Pons (tissue), 1 donor: Measurements from ENCODE around the gene SLC22A31.
"Not testable (repeated sequence)": the region's sequence is repeated elsewhere in the genome, so short reads cannot be mapped to it uniquely, and the experiment has no call there.

ENCODE experiments used
- DNase-seq: peaks from one replicate; pipeline ENCODE4 v3.0.0-alpha.2; 2016; ENCODE audit warnings: low spot score

The SLC22A31 gene

DNA sequence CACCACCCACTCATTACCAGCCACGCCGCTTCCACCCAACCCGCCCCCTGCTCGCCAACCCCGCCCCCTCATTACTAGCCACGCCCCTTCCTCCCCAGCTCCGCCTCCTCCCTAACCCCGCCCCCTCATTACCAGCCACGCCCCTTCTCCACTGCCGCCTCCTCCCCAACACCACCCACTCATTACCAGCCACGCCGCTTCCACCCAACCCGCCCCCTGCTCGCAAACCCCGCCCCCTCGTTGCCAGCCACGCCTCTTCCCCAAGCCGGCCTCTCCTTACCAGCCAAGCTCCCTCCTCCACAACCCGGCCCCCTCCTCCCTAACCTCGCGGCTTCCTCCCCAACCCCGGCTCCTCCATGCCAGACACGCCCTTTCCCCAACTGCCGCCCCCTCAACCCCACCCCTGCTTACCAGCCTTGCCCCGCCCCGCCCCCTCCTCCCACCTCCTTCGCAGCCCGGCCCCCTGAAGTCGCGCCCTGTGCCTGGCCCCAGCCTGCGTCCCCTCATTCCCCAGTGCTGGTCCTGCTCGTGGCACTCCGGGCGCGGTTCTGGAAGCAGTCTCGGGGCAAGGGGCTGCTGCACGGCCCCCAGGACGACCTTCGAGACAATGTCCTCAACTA lies 7.3 kb downstream of the SLC22A31 start:
- DNase-seq, result no peak

DNA sequence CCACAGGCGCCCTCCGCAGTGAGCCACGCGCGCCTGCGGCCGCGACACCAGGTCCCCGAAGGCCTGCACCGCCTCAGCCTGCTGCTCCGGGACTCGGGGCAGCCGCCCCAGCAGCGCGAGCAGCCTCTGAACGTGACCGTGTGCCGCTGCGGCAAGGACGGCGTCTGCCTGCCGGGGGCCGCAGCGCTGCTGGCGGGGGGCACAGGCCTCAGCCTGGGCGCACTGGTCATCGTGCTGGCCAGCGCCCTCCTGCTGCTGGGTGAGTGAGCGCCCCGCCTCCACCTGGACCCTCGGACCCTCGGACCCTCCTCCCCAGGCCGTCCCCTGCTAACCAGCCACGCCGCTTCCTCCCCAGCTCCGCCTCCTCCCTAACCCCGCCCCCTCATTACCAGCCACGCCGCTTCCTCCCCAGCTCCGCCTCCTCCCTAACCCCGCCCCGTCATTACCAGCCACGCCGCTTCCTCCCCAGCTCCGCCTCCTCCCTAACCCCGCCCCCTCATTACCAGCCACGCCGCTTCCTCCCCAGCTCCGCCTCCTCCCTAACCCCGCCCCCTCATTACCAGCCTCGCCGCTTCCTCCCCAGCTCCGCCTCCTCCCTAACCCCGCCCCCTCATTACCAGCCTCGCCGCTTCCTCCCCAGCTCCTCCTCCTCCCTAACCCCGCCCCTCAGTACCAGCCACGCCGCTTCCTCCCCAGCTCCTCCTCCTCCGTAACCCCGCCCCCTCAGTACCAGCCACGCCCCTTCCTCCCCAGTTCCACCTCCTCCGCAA lies 8.0 kb downstream of the SLC22A31 start:
- DNase-seq, result not testable (repeated sequence)

DNA sequence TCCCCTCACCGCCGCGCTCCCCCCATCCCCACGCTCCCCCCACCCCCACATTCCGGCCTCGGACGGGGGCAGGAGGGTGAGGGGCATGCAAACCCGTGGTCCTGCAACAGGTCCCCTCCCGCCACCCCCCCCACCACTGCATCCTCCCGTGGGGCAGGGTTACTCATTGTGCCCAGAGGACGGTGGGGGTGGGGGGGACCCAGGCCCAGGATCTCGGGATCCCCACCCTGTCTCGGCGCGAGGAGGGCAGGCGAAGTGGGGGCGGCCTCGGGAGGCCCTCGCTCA lies 8.5 kb downstream of the SLC22A31 start:
- DNase-seq, result no peak

DNA sequence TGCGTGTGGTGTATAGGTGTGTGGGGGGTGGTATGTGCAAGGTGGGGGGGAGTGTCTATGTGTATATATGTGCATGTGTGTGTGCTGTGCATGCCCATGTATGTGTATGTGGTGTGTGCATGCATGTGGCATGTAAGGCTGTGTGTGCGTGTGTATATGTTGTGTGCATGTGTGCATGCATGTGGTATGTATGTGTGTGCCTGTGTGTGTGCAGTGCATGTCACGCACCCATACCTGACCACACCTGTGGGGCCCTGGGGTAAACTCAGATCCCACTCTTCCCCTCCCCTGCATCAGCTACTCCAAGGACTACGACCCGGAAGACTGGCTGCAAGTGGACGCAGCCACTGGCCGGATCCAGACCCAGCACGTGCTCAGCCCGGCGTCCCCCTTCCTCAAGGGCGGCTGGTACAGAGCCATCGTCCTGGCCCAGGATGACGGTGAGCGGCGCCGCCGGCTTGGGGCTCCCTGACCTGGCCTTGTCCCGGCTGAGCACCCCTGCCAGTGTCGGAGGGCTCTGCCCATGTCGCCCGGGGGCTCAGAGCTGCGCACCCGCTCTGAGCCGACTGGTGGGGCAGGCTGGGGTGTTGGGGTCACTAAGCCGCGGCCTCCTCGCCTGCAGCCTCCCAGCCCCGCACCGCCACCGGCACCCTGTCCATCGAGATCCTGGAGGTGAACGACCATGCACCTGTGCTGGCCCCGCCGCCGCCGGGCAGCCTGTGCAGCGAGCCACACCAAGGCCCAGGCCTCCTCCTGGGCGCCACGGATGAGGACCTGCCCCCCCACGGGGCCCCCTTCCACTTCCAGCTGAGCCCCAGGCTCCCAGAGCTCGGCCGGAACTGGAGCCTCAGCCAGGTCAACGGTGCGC lies 9.1 kb downstream of the SLC22A31 start:
- no peak for DNase-seq

DNA sequence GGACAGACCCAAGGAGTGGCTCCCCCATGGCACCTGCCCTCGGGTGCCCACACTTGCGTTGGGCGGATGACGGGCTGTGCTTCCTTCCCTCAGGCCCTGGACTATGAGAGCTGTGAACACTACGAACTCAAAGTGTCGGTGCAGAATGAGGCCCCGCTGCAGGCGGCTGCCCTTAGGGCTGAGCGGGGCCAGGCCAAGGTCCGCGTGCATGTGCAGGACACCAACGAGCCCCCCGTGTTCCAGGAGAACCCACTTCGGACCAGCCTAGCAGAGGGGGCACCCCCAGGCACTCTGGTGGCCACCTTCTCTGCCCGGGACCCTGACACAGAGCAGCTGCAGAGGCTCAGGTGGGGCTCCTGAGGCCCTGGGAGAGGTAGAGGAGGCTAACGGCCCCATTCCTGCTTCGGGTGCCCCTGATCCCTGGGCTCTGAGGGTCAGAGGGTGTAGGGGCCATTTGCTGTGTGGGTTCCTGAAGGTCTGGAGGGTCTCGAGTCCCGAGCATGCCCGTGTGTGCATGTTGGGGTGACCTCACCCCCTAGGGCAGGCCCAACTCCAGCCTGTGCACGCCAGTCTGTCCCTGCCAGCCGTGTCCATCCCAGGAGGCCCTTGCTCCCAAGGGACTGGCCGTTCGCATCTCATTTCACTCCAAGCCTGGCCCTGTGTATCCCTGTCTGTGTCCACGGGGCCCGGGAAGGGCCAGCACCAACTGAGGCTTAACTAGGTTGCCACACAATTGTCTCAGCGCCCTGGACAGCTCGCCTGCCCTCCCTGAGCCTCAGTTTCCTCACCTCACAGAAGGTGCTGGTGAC lies 10.0 kb downstream of the SLC22A31 start:
- no peak for DNase-seq

DNA sequence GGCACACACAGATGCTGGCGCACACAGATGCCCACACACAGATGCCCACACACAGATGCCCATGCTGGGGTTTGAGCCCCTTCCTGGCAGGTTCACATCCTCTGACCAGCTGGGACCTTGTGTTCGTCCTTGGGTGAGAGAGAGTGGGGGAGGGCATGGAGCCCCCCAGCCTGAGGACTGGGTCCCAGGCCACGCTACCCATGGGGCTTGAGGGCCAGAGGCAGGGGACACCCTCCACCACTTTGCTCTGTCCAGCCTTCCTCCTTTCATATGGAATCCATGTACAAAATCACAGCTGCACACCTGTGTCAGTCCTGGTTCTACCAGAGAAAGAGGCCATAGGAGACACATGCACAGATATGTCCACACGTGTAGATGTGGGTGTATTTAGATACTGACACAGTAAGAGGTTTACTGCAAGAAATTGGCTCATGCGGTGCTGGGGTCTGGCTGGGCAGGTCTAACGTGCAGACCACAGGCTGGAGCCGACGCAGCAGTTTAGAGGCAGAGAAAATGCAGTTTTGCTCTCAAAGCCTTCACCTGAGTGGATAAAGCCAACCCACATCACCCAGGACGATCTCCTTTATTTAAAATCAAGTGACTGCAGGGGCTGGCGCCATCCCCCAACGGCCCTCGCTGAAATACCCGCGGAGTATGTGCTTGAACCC lies 10.8 kb downstream of the SLC22A31 start:
- no peak for DNase-seq

DNA sequence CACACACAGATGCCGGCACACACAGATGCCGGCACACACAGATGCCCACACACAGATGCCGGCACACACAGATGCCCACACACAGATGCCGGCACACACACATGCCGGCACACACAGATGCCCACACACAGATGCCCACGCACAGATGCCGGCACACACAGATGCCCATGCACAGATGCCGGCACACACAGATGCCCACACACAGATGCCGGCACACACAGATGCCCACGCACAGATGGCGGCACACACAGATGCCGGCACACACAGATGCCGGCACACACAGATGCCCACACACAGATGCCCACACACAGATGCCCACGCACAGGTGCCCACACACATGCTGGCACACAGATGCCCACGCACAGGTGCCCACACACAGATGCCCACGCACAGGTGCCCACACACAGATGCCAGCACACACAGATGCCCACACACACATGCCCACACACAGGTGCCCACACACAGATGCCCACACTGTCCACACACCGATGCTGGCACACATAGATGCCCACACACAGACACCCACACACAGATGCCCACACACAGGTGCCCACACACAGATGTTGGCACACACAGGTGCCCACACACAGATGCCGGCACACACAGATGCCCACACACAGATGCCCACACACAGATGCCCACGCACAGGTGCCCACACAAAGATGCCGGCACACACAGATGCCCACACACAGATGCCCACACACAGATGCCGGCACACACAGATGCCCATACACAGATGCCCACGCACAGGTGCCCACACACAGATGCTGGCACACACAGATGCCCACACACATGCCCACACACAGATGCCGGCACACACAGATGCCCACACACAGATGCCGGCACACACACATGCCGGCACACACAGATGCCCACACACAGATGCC lies 11.6 kb downstream of the SLC22A31 start:
- not testable (repeated sequence) for DNase-seq

DNA sequence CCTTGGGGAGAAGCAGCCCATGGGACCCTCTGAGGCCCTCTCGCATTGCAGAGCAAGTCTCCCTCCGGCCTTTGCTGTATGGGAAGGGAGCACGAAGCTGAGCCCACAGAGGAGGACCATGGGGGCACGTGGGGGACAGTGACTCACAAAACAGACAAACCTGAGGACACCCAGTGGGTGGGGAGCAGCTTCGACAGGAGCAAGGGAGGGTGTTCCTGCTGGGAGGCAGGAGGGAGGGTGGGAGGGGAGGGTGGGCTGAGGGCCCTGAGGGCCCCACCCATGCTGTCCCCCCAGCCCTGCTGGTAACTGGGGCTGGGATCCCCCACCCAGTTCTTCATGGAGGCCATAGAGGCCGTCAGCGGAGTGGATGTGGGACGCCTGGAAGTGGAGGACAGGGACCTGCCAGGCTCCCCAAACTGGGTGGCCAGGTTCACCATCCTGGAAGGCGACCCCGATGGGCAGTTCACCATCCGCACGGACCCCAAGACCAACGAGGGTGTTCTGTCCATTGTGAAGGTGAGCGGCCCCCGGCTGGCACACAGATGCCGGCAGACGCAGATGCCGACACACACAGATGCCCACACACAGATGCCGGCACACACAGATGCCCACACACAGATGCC lies 12.5 kb downstream of the SLC22A31 start:
- DNase-seq, result no peak

DNA sequence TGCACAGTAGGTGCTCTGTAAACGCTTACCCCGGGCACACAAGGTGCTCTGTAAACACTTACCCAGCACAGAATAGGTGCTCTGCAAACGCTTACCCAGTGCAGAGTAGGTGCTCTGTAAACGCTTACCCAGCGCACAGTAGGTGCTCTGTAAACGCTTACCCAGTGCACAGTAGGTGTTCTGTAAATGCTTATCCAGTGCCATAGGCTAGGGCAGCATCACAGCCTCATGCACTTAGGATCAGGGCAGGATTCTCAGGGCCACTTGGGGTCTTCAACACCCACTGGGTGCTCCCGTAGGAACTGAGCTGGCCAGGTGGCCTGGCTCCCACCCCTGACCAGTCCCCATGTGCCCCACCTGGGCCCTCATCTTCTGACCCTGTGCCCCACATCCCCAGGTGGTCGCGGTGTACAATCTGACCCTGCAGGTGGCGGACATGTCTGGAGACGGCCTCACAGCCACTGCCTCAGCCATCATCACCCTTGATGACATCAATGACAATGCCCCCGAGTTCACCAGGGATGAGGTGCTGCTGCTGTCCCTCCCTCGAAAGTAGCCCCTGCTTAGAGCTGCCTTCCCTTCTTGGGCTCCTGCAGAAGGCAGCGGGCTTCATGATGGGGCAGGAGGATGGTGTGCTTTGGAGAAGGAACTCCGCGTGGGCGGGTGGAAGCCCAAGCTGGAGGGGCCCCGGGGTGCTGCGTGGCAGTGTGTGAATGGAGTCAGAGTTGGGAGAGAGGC lies 13.1 kb downstream of the SLC22A31 start:
- DNase-seq, result no peak

DNA sequence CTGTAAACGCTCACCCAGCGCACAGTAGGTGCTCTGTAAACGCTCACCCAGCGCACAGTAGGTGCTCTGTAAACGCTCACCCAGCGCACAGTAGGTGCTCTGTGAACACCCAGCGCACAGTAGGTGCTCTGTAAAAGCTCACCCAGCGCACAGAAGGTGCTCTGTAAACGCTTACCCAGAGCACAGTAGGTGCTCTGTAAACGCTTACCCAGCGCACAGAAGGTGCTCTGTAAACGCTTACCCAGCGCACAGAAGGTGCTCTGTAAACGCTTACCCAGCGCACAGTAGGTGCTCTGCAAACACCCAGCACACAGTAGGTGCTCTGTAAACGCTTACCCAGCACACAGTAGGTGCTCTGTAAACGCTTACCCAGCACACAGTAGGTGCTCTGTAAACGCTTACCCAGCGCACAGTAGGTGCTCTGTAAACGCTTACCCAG lies 13.7 kb downstream of the SLC22A31 start:
- not testable (repeated sequence) for DNase-seq

DNA sequence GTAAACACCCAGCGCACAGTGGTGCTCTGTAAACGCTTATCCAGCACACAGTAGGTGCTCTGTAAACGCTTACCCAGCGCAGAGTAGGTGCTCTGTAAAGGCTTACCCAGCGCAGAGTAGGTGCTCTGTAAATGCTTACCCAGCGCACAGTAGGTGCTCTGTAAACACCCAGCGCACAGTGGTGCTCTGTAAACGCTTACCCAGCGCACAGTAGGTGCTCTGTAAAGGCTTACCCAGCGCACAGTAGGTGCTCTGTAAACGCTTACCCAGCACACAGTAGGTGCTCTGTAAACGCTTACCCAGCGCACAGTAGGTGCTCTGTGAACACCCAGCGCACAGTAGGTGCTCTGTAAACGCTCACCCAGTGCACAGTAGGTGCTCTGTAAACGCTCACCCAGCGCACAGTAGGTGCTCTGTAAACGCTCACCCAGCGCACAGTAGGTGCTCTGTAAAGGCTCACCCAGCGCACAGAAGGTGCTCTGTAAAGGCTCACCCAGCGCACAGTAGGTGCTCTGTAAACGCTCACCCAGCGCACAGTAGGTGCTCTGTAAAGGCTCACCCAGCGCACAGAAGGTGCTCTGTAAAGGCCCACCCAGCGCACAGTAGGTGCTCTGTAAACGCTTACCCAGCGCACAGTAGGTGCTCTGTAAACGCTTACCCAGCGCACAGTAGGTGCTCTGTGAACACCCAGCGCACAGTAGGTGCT lies 14.3 kb downstream of the SLC22A31 start:
- DNase-seq, result not testable (repeated sequence)

DNA sequence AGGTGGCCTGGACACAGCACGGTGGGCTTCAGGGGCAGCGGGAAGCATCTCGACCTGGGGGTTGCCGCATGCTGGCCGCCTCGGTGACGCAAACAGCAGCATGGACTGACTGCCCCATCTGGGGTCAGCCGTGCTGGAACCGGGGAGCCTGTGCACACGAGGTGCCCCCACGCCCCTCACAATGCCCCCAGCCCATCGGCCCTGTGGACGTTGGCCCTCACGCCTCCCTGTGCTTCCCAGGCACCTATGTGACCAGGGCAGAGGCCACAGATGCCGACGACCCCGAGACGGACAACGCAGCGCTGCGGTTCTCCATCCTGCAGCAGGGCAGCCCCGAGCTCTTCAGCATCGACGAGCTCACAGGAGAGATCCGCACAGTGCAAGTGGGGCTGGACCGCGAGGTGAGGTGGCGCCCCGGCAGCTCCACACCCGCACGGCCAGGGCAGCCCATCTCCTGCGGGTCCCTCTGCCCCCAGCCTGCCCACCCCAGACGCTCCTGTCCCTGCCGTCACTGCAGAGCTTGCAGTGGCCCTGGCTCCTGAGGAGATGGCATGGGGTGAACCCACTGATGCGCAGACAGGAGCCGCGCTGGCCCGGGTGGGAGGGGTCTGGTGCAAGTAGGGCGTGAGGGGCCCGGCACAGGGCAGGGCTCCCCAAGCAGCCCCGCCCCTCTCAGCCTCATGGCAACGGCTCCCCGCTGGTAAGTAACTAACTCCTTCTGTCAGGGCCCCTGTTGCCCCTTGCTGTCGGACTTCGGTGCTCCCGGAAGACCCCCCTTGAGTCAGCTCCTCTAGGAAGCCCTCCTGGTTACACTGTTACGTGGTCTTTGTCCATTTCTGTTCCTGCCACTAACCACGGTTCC lies 15.2 kb downstream of the SLC22A31 start:
- no peak for DNase-seq

DNA sequence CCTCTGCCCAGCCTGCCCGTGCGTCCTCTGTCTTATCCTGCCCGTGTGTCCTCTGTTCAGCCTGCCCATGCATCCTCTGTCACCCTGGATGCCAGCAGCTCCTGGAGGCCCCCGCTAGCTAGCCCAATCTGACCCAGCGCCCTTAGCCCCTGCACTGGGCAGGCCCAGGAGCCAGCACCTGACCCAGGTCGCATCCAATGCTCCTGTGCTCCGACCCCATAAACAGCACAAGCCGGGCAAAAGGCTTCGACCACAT lies 15.7 kb downstream of the SLC22A31 start:
- DNase-seq, result no peak

DNA sequence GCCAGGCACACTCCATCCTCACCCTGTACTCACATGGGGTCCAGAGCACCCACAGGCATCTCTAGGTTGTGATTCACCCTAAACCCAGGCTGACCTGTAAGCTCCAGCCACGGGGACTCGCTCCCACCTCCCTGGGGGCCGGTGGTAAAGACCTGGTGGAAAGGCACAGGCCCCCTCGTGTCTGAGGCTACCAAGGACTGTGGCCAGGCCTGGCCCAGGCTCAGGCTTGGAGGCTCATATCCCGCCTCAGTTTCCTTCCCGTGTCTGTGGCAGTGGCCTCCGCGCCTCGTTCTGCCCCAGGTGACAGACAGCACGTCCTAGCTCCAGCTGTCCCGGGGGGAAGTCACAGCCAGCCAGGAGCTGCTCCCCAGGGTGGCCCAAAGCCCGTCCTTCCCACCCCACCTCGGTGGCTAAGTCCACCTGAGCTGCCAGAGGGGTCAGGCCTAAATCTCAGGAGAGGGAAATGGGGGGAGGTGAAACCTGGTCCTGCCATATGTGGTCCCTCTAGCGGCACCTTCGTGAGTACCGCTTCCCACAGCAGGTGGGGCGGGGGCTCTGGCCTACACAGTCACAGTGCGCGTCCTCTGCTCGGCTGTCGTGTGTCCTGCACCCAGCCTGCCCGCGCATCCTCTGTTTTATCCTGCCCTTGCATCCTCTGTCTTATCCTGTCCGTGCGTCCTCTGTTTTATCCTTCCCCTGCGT lies 16.2 kb downstream of the SLC22A31 start:
- DNase-seq, result no peak

DNA sequence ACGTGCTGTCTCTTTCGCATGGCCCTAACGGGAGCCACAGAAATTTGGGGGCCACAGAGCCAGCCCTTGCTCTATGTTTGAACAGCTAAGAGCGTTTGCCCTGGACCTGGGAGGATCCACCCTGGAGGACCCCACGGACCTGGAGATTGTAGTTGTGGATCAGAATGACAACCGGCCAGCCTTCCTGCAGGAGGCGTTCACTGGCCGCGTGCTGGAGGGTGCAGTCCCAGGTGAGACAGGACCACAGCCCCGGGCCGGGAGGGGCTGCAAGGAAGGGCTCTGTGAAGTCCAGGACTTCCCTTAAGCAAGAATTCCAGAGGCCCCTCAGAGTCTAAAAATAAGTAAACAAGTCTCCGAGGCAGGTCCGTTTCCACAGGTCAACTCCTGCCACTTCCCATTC lies 16.9 kb downstream of the SLC22A31 start:
- DNase-seq, result no peak

DNA sequence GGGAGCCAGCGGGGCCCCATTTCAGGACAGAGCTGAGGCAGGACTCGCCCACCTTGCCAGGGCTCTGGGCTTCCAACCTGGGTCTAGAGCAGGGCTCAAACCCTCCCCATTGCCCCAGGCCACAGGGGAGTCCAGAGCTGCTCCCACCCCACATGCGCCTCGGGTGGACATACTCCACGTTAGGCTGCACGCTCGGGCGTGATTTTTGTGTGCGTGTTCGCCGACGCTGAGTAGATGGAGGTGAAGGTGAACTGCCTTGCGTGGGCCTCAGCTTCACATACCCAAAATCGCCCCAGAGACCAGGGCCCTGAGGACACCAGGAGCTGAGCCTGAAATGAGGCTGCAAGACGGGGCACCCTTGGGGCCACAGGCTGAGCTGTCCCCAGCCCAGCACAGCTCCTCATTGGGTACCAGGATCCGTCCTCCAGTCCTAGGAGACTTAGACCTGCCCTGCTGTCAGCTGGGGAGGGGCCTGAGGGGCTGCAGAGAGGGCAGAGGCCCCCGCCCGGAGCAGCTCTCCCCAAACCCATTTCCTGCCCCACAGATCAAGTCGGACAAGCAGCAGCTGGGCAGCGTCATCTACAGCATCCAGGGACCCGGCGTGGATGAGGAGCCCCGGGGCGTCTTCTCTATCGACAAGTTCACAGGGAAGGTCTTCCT lies 20.6 kb downstream of the SLC22A31 start:
- DNase-seq, result no peak

DNA sequence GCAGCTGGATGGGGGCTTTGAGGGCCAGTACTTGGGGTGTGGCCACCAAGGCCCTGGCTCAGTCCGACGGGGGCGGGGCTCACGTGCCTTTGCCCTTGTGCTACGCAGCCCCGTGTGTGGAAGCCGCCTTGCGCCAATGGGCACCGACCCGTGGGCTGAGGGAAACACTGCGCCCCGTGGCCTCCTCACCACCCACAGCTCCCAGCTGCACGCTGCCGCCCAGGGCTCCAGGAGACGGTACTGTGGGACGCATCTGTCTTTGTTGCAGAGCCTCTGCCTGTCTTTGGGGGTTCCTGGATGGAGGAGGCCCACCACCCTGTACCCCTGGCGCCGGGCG lies 21.2 kb downstream of the SLC22A31 start:
- no peak for DNase-seq
